Measurements from ENCODE around the gene DNAI4. TPM values are rescaled to one million over a fixed set of nuclear protein-coding genes. Genes with fewer than 3 reads are reported as not detected.

DNAI4 gene
- total and polyA plus RNA-seq, 2 of the 4 experiments (the other 2 are of a cell fraction), result 0.63 to 1.6 TPM

GRCh38 chr1:66791621-66792610 lies 132.7 kb downstream of the DNAI4 start:
- no peaks in the 10 kb centered on the region for H3K9me3 ChIP-seq (ENCODE audit: control insufficient read depth, insufficient read depth, low read length)
- H4K91ac ChIP-seq (ENCODE audit: insufficient read depth, low read depth, low read length), result no peak overlapping the region
- H2BK5ac ChIP-seq (ENCODE audit: low read depth, low read length, poor library complexity, severe bottlenecking), result no peak overlapping the region
- no peak overlapping the region for H3K4me2 ChIP-seq (ENCODE audit: low read depth, low read length)
- H3K27ac ChIP-seq (ENCODE audit: insufficient read depth, low read length), result no peak overlapping the region
- H4K5ac ChIP-seq (ENCODE audit: low read depth, low read length), result no peak overlapping the region
- H3K18ac ChIP-seq (ENCODE audit: low read depth, low read length), result no peak overlapping the region
- no peak overlapping the region for H3K56ac ChIP-seq (ENCODE audit: extremely low read depth, insufficient read depth, low read length)
- in situ Hi-C loops (cut with MboI; ENCODE audit: low sequenced_read_pairs) (no loop called here), intact Hi-C loops (cut with micrococcal nuclease) (loop anchor here (1.0 kb wide), 1 partner anchor 399 kb away; no protein-coding TSS in a partner anchor), dilution Hi-C loops (cut with HindIII; ENCODE audit: low sequenced_read_pairs, unreplicated experiment) (no loop called here)
- ChIA-PET POLR2A (ENCODE audit: unreplicated experiment) (no interaction called here), CTCF (no interaction called here)
- no peak overlapping the region for H3K4me3 ChIP-seq (ENCODE audit: insufficient read depth, low read depth, low read length)
- H3K36me3 ChIP-seq (ENCODE audit: control insufficient read depth, insufficient read depth, low read length), result no peaks in the 10 kb centered on the region
- H2AFZ ChIP-seq (replicated peaks; ENCODE audit: low read length, poor library complexity), result no peak overlapping the region
- no peak overlapping the region for H2AK9ac ChIP-seq (replicated peaks; ENCODE audit: low read depth, low read length, poor library complexity)
- H3K14ac ChIP-seq (replicated peaks; ENCODE audit: low read depth, low read length), result no peak overlapping the region
- no peak overlapping the region for H4K8ac ChIP-seq (ENCODE audit: low read depth in 2 of 2, low read length in 2 of 2)
- BruUV-seq (replicated peaks), result no TSS peak
- no peak overlapping the region for H3K23ac ChIP-seq (ENCODE audit: low read depth, low read length)
- TF ChIP-seq RCOR1 (IDR thresholded peaks at IDR 0.05; ENCODE audit: insufficient replicate concordance, low read length), result no peak
- TF ChIP-seq MXI1 (IDR thresholded peaks at IDR 0.05; ENCODE audit: borderline replicate concordance, low read depth, low read length), result no peak
- no peak for TF ChIP-seq POLR2A (IDR thresholded peaks at IDR 0.05; ENCODE audit: low read depth, low read length)
- TF ChIP-seq CHD1 (IDR thresholded peaks at IDR 0.05; ENCODE audit: low read depth, low read length), result no peak
- no peak for TF ChIP-seq CEBPB (IDR thresholded peaks at IDR 0.05; ENCODE audit: low read depth, low read length)
- TF ChIP-seq MAFK (IDR thresholded peaks at IDR 0.05; ENCODE audit: low read depth, low read length), result no peak
- no peak for TF ChIP-seq FOS (IDR thresholded peaks at IDR 0.05; ENCODE audit: low read depth, low read length)
- TF ChIP-seq RAD21 (IDR thresholded peaks at IDR 0.05; ENCODE audit: low read length), result no peak
- TF ChIP-seq BHLHE40 (IDR thresholded peaks at IDR 0.05; ENCODE audit: low read depth, low read length), result no peak
- TF ChIP-seq NFE2L2 (IDR thresholded peaks at IDR 0.05; ENCODE audit: low read depth, low read length), result no peak
- TF ChIP-seq, protein P1, sequence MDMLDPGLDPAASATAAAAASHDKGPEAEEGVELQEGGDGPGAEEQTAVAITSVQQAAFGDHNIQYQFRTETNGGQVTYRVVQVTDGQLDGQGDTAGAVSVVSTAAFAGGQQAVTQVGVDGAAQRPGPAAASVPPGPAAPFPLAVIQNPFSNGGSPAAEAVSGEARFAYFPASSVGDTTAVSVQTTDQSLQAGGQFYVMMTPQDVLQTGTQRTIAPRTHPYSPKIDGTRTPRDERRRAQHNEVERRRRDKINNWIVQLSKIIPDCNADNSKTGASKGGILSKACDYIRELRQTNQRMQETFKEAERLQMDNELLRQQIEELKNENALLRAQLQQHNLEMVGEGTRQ (IDR thresholded peaks at IDR 0.05; ENCODE audit: low read depth, low read length), result no peak
- TF ChIP-seq CTCF (conservative IDR thresholded peaks at IDR 0.05; ENCODE audit: low read depth, low read length), result no peak
- no peak for TF ChIP-seq MAZ (IDR thresholded peaks at IDR 0.05; ENCODE audit: borderline replicate concordance, low read depth, low read length)
- no peak overlapping the region for H3K4ac ChIP-seq (ENCODE audit: low read depth, low read length)
- H3K27me3 ChIP-seq (ENCODE audit: control insufficient read depth, insufficient read depth, low read length), result no peaks in the 10 kb centered on the region
- H3K9ac ChIP-seq (ENCODE audit: low read depth, low read length), result no peak overlapping the region
- no peaks in the 10 kb centered on the region for H4K20me1 ChIP-seq (ENCODE audit: insufficient read depth, low read length)
- no peak overlapping the region for H2BK15ac ChIP-seq (ENCODE audit: low read depth, low read length)
- DNase-seq (no peak), ATAC-seq (ENCODE audit: low read depth) (no peak)
- no peaks in the 10 kb centered on the region for H3K79me1 ChIP-seq (ENCODE audit: low read depth in 1 of 2, low read length in 2 of 2)
- WGBS, 2 experiments (ENCODE audit: extremely low coverage in 2 of 2, insufficient read length in 1 of 2), result no CpG with 5 or more reads among the region's 5 CpGs
- no peaks in the 10 kb centered on the region for H3K4me1 ChIP-seq (ENCODE audit: control insufficient read depth, insufficient read depth, low read length)
- H2BK120ac ChIP-seq (ENCODE audit: low read depth, low read length), result no peak overlapping the region
- no peak overlapping the region for H2AK5ac ChIP-seq (ENCODE audit: low read depth, low read length)
- H2BK20ac ChIP-seq (ENCODE audit: low read depth, low read length), result no peak overlapping the region
- H3K9me1 ChIP-seq (ENCODE audit: insufficient read depth, low read length), result no peaks in the 10 kb centered on the region

Measured in IMR-90 (cell line).